A549 (cell line): ENCODE results near the gene TBC1D2B. TPM values are rescaled to one million over a fixed set of nuclear protein-coding genes. Genes with fewer than 3 reads are reported as not detected.
A peak's percentile ranks its signal among the peaks of the same experiment; 100 is the strongest.

Experiments used
- ATAC-seq, 2 experiments: fragments of 200-7000 bp in 1 of 2; fragments of >200 bp in 1 of 2; cut with Nextera tagmentation in 1 of 2; cut with Tn5 transposase in 1 of 2; 3 replicates each; pipeline versions ENCODE4 v1.8.0 to v1.9.1; 2018 to 2020; ENCODE audit warnings: mild to moderate bottlenecking in 1 of 2, moderate library complexity in 1 of 2
- CTCF ChIA-PET: fragments of 300-600 bp; sonication (Branson Sonifier 250); formaldehyde crosslinking; extraction: SDS; loops from one replicate; lab custom pipeline; 2021; ENCODE audit warnings: antibody characterized with exemption, inconsistent platforms; lab: Yijun Ruan, JAX
- POLR2A ChIA-PET: fragments of 350-600 bp; formaldehyde crosslinking; extraction: SDS; loops from one replicate; lab custom pipeline; 2021; ENCODE audit warnings: antibody characterized with exemption, inconsistent platforms; lab: Yijun Ruan, JAX
- DNase-seq, 2 experiments: peaks; one replicate each; pipeline versions ENCODE4 v3.0.0 to v3.0.0-alpha.2; 2011 to 2016; ENCODE audit warnings: low read depth in 1 of 2, low spot score in 1 of 2
- FAIRE-seq: peaks from 2 replicates; lab custom pipeline; 2011; peaks lifted over from hg19 to GRCh38; lab: Jason Lieb, UNC
- H3K27ac ChIP-seq, 2 experiments: fragments of >200 bp; sonication (Bioruptor Twin); formaldehyde crosslinking; 3 replicates each; pipeline ENCODE4 v1.5.1; 2016 to 2017
- H3K4me1 ChIP-seq: fragments of >200 bp; sonication (Bioruptor Twin); formaldehyde crosslinking; 3 replicates; pipeline ENCODE4 v1.6.1; 2016
- H3K4me2 ChIP-seq: fragments of >200 bp; sonication (Bioruptor Twin); formaldehyde crosslinking; 3 replicates; pipeline ENCODE4 v1.6.1; 2016
- H3K4me3 ChIP-seq: fragments of >200 bp; sonication (Bioruptor Twin); formaldehyde crosslinking; 3 replicates; pipeline ENCODE4 v1.5.1; 2016
- H3K9me3 ChIP-seq: fragments of >200 bp; sonication (Bioruptor Twin); formaldehyde crosslinking; 3 replicates; pipeline ENCODE4 v1.6.1; 2016
- BHLHE40 ChIP-seq: IDR thresholded peaks from 2 replicates; pipeline ENCODE4 v1.6.1; 2012; ENCODE audit warnings: low read depth, low read length, inconsistent platforms
- CBX2 ChIP-seq: fragments of 200-600 bp; sonication (generic); IDR thresholded peaks from 2 replicates; pipeline ENCODE4 v1.6.1; 2016; ENCODE audit warnings: low read depth, mild to moderate bottlenecking, borderline replicate concordance
- CBX8 ChIP-seq: fragments of 200-600 bp; sonication (generic); IDR thresholded peaks from 2 replicates; pipeline ENCODE4 v1.6.1; 2016
- CEBPB ChIP-seq, 2 experiments: fragments of >200 bp in 1 of 2; sonication (Bioruptor Twin) in 1 of 2; formaldehyde crosslinking in 1 of 2; IDR thresholded peaks; 2 replicates each; pipeline ENCODE4 v1.6.1; 2012 to 2016
- CHD2 ChIP-seq: fragments of 150-350 bp; IDR thresholded peaks from 2 replicates; pipeline ENCODE4 v1.6.1; 2014; ENCODE audit warnings: low read length; ENCODE audit not compliant: partially characterized antibody
- FOXS1 ChIP-seq: fragments of 250-450 bp; sonication (Bioruptor Pico); IDR thresholded peaks from 2 replicates; pipeline ENCODE4 v1.5.0; 2020; ENCODE audit warnings: mild to moderate bottlenecking, moderate library complexity
- GATA3 ChIP-seq: IDR thresholded peaks from 2 replicates; pipeline ENCODE4 v1.6.1; 2012; ENCODE audit warnings: borderline replicate concordance
- HOXB13 ChIP-seq: fragments of 250-450 bp; sonication (Bioruptor Pico); IDR thresholded peaks from 2 replicates; pipeline ENCODE4 v1.5.0; 2020; ENCODE audit warnings: low read depth, mild to moderate bottlenecking, moderate library complexity
- JUN ChIP-seq, 2 experiments: fragments of >200 bp; sonication (Bioruptor Twin); formaldehyde crosslinking; IDR thresholded peaks; 2 replicates in 1 of 2; 3 replicates in 1 of 2; pipeline ENCODE4 v1.6.1; 2016 to 2017
- KDM5A ChIP-seq: fragments of 200-600 bp; sonication (generic); IDR thresholded peaks from 2 replicates; pipeline ENCODE4 v1.6.1; 2016; ENCODE audit warnings: antibody characterized with exemption, mild to moderate bottlenecking
- RCOR1 ChIP-seq: fragments of 150-350 bp; IDR thresholded peaks from 2 replicates; pipeline ENCODE4 v1.6.1; 2014; ENCODE audit warnings: antibody characterized with exemption, low read length, low read depth
- RFX5 ChIP-seq: fragments of 450-650 bp; IDR thresholded peaks from 2 replicates; pipeline ENCODE4 v1.7.1; 2014; ENCODE audit warnings: antibody characterized with exemption, mild to moderate bottlenecking, moderate library complexity
- SMC3 ChIP-seq: fragments of >200 bp; sonication (Bioruptor Twin); formaldehyde crosslinking; IDR thresholded peaks from 3 replicates; pipeline ENCODE4 v1.6.1; 2018; ENCODE audit warnings: inconsistent platforms
- SREBF2 ChIP-seq: fragments of 450-650 bp; IDR thresholded peaks from 2 replicates; pipeline ENCODE4 v1.6.1; 2014; ENCODE audit warnings: mild to moderate bottlenecking, moderate library complexity
- ZC3H11A ChIP-seq: fragments of 450-650 bp; IDR thresholded peaks from 2 replicates; pipeline ENCODE4 v1.6.1; 2014; ENCODE audit warnings: antibody characterized with exemption, mild to moderate bottlenecking
- ZFP36 ChIP-seq: fragments of 450-650 bp; IDR thresholded peaks from 2 replicates; pipeline ENCODE4 v1.6.1; 2014; ENCODE audit warnings: borderline replicate concordance; ENCODE audit not compliant: partially characterized antibody
- ZSCAN20 ChIP-seq: fragments of 250-450 bp; sonication (Bioruptor Pico); IDR thresholded peaks from 2 replicates; pipeline ENCODE4 v1.8.0; 2022; ENCODE audit warnings: mild to moderate bottlenecking, moderate library complexity
- WGBS: methylation state at CpG from one replicate; pipeline ENCODE4 v1.1.6; 2017; ENCODE audit errors: missing lambda C conversion rate; 5-methylcytosine and 5-hydroxymethylcytosine counted together
- polyA plus RNA-seq, 4 experiments: library from polyadenylated mRNA; depleted of rRNA in 3 of 4; stranded (reverse); fragments of >200 nt; fragmentation: RNase III in 1 of 4; extraction: RNeasy Plus Mini Kit Qiagen cat#74134 plus additional on column Dnase treatment in 1 of 4; gene quantifications; 2 replicates in 3 of 4; 3 replicates in 1 of 4; pipeline ENCODE4 v1.2.3, GENCODE V29; 2011 to 2017
- TF ChIP-seq, protein P1 (sequence below): IDR thresholded peaks from 2 replicates; pipeline ENCODE4 v1.6.1; 2012
- TF ChIP-seq, protein P2 (sequence below): fragments of >200 bp; sonication (Bioruptor Twin); formaldehyde crosslinking; IDR thresholded peaks from 3 replicates; pipeline ENCODE4 v1.5.1; 2016
- TF ChIP-seq, protein P3 (sequence below): fragments of 450-650 bp; IDR thresholded peaks from 2 replicates; pipeline ENCODE4 v1.6.1; 2014; ENCODE audit warnings: antibody characterized with exemption
- TF ChIP-seq, protein P4 (sequence below): fragments of 200-600 bp; sonication (generic); IDR thresholded peaks from 2 replicates; pipeline ENCODE4 v1.6.1; 2016; ENCODE audit warnings: antibody characterized with exemption, mild to moderate bottlenecking, moderate library complexity

Gene TBC1D2B
- polyA plus RNA-seq, 2 of the 4 experiments (the other 2 are of a cell fraction) = 13.6 to 13.9 TPM

DNA sequence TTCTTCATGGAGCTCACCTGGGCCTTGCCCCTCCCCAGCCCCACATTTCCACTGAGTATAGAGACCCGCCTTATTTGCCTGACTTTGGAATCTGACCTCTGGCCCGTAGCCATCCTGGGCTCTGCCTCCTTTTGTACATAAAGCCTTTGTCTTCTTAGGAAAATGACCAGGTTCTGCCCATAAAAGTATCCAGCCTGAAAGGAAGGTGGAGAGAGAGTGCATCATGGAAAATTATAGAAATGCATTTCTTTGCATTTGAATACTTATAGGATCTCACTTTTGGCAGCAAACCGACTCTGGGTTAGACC lies 11.2 kb upstream of the TBC1D2B start:
- Histone ChIP-seq H3K4me1 (0 out of 3 replicates have a peak, but pooled peaks cover 4% of the 10 kb centered on the region), H3K9me3 (no peaks in the 10 kb centered on the region), H3K27ac (no peak overlapping the region), H3K4me3 (no peak overlapping the region), H3K4me2 (peak overlapping the region; percentile 17; the same call in 1 of the 3 replicates)
- WGBS = 41% methylated on average over 3 of the region's 3 CpGs
- TF ChIP-seq ZC3H11A (no peak), SMC3 (no peak)
- TF ChIP-seq, protein P1, sequence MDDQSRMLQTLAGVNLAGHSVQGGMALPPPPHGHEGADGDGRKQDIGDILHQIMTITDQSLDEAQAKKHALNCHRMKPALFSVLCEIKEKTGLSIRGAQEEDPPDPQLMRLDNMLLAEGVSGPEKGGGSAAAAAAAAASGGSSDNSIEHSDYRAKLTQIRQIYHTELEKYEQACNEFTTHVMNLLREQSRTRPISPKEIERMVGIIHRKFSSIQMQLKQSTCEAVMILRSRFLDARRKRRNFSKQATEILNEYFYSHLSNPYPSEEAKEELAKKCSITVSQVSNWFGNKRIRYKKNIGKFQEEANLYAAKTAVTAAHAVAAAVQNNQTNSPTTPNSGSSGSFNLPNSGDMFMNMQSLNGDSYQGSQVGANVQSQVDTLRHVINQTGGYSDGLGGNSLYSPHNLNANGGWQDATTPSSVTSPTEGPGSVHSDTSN = no peak
- TF ChIP-seq, protein P2, sequence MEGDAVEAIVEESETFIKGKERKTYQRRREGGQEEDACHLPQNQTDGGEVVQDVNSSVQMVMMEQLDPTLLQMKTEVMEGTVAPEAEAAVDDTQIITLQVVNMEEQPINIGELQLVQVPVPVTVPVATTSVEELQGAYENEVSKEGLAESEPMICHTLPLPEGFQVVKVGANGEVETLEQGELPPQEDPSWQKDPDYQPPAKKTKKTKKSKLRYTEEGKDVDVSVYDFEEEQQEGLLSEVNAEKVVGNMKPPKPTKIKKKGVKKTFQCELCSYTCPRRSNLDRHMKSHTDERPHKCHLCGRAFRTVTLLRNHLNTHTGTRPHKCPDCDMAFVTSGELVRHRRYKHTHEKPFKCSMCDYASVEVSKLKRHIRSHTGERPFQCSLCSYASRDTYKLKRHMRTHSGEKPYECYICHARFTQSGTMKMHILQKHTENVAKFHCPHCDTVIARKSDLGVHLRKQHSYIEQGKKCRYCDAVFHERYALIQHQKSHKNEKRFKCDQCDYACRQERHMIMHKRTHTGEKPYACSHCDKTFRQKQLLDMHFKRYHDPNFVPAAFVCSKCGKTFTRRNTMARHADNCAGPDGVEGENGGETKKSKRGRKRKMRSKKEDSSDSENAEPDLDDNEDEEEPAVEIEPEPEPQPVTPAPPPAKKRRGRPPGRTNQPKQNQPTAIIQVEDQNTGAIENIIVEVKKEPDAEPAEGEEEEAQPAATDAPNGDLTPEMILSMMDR = no peak
- DNase-seq = no peak
- FAIRE-seq = no peak
- ChIA-PET POLR2A (no interaction called here), CTCF (interaction anchor here (0.5 to 7.8 kb wide), 5 partner anchors 18 to 334 kb away, joined by 3 to 93 read pairs (median 3); no protein-coding TSS in a partner anchor)
- ATAC-seq = no peak

DNA sequence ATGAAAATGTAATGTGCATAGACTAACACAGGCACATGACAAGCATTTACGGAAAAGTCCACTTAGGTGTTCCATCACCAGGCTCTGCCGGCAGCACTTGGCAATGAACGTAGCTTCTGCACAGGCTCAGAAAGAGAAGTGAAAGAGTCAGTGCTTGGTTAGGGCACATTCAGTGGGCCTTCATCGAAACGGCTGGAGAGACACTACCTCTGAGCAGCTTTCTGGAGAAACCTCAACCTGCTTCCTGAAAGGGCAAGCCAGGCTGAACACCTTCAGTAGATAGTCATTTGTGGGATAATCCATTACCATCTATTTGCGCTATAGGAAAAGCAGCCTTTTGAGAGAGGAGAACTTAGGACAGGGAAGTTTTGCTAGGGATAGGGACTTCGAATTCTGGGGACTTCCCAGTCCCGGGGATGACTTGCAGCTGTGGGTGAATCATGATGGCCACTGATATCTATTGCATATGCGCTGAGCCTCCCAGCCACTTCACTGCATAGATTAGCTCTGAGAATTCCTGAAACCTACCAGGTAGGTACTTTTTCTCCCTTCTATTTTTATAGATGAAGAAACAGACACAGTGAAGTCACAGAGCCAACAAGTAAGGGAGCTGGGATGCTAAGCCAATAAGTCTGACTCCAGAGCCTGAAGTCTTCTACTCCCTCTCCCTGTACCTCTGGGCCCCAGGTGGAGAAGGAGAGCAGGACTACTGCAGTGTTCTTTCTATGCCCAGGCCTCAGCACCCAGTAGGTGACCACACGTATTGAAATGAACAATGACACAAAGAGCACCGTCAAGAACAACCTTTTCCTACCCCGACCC lies 10.7 kb upstream of the TBC1D2B start:
- no peak overlapping the region for H3K4me3 ChIP-seq
- no peak for TF ChIP-seq FOXS1 (CRISPR knock-in tag)
- no peak for TF ChIP-seq CBX2
- TF ChIP-seq SMC3 = no peak
- TF ChIP-seq RCOR1 = no peak
- no peak for TF ChIP-seq JUN (IDR thresholded peaks at IDR 0.05)
- TF ChIP-seq, all 56 proteins: peak for 0
- H3K27ac ChIP-seq = no peak overlapping the region
- no peaks in the 10 kb centered on the region for H3K9me3 ChIP-seq
- ChIA-PET CTCF (interaction anchor here (0.5 to 7.8 kb wide), 5 partner anchors 19 to 335 kb away, joined by 3 to 93 read pairs (median 3); no protein-coding TSS in a partner anchor), POLR2A (no interaction called here)
- H3K4me2 ChIP-seq = no peak overlapping the region
- ATAC-seq = peak in 1 of 2 experiments; percentile 25; a peak in 1 of 6 replicates
- no peak for FAIRE-seq
- DNase-seq = no peak
- 0 out of 3 replicates have a peak, but pooled peaks cover 4% of the 10 kb centered on the region for H3K4me1 ChIP-seq
- 75% methylated on average over 12 of the region's 12 CpGs for WGBS

DNA sequence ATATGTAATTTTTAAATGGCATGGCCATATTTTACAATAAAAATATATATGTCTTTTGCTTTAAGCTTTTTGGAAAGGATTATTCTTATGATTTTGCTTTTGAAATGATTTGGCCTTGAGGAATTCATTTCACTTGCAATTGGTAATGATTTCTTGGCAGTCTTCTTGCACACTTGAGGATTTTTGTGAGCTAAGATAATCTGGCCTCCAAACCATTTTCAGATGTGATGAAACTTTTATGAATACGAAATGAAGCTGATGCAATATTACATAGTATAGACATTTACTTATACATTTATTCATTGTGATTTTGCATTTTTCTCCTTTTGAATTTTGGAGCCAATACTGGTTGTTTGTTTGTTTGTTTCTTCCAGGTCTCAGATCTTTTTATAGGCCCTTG lies 8.4 kb upstream of the TBC1D2B start:
- WGBS = 45% methylated on average over 1 of the region's 1 CpG
- Histone ChIP-seq H3K4me1 (0 out of 3 replicates have a peak, but pooled peaks cover 4% of the 10 kb centered on the region), H3K4me3 (no peak overlapping the region), H3K9me3 (no peaks in the 10 kb centered on the region), H3K4me2 (no peak overlapping the region), H3K27ac (no peak overlapping the region)
- CTCF ChIA-PET = interaction anchor here (0.6 to 1.2 kb wide), 3 partner anchors 24 to 155 kb away, joined by 3 to 4 read pairs (median 3); no protein-coding TSS in a partner anchor
- DNase-seq (no peak), ATAC-seq (no peak), FAIRE-seq (no peak)
- POLR2A ChIA-PET = interaction anchor here (0.6 kb wide), 1 partner anchor 598 kb away, joined by 3 read pairs; no protein-coding TSS in a partner anchor
- TF ChIP-seq, protein P3, sequence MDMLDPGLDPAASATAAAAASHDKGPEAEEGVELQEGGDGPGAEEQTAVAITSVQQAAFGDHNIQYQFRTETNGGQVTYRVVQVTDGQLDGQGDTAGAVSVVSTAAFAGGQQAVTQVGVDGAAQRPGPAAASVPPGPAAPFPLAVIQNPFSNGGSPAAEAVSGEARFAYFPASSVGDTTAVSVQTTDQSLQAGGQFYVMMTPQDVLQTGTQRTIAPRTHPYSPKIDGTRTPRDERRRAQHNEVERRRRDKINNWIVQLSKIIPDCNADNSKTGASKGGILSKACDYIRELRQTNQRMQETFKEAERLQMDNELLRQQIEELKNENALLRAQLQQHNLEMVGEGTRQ = no peak
- TF ChIP-seq, protein P4, sequence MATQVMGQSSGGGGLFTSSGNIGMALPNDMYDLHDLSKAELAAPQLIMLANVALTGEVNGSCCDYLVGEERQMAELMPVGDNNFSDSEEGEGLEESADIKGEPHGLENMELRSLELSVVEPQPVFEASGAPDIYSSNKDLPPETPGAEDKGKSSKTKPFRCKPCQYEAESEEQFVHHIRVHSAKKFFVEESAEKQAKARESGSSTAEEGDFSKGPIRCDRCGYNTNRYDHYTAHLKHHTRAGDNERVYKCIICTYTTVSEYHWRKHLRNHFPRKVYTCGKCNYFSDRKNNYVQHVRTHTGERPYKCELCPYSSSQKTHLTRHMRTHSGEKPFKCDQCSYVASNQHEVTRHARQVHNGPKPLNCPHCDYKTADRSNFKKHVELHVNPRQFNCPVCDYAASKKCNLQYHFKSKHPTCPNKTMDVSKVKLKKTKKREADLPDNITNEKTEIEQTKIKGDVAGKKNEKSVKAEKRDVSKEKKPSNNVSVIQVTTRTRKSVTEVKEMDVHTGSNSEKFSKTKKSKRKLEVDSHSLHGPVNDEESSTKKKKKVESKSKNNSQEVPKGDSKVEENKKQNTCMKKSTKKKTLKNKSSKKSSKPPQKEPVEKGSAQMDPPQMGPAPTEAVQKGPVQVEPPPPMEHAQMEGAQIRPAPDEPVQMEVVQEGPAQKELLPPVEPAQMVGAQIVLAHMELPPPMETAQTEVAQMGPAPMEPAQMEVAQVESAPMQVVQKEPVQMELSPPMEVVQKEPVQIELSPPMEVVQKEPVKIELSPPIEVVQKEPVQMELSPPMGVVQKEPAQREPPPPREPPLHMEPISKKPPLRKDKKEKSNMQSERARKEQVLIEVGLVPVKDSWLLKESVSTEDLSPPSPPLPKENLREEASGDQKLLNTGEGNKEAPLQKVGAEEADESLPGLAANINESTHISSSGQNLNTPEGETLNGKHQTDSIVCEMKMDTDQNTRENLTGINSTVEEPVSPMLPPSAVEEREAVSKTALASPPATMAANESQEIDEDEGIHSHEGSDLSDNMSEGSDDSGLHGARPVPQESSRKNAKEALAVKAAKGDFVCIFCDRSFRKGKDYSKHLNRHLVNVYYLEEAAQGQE = no peak
- TF ChIP-seq BHLHE40 = no peak
- TF ChIP-seq SREBF2 = no peak
- TF ChIP-seq RFX5 = no peak
- TF ChIP-seq KDM5A = no peak
- no peak for TF ChIP-seq ZFP36
- TF ChIP-seq, protein P2 = no peak
- TF ChIP-seq CHD2 = no peak
- no peak for TF ChIP-seq CBX8
- TF ChIP-seq, protein P1 = no peak
- TF ChIP-seq GATA3 = no peak
- TF ChIP-seq HOXB13 = no peak
- no peak for TF ChIP-seq CEBPB (IDR thresholded peaks at IDR 0.05)
- TF ChIP-seq JUN (IDR thresholded peaks at IDR 0.05) = no peak
- TF ChIP-seq ZSCAN20 (CRISPR knock-in tag) = no peak
